Measurements from ENCODE around the gene DCST2.
A peak's percentile ranks its signal among the peaks of the same experiment; 100 is the strongest.
"Not testable (repeated sequence)": the region's sequence is repeated elsewhere in the genome, so short reads cannot be mapped to it uniquely, and the experiment has no call there.

Gene DCST2

GRCh38 chr1:154983776-154984466, 49.7 kb downstream of the DCST2 start:
- DNase-seq = no peak

- peak; percentile 79 to 98 (median 95) for DNase-seq
These were observed 50.5 kb downstream of the DCST2 start, which contains the start of gene FLAD1 for GRCh38 chr1:154982897-154983648. Gene FLAD1 (plus strand): TSS chr1:154983344. CDS start chr1:154983695, 351 bp downstream.

GRCh38 chr1:154982341-154982740, 51.2 kb downstream of the DCST2 start:
- no peak for DNase-seq

- no peak for DNase-seq
These were observed 55.2 kb downstream of the DCST2 start for GRCh38 chr1:154978360-154978759.

- not testable (repeated sequence) for DNase-seq
These were observed 55.8 kb downstream of the DCST2 start for GRCh38 chr1:154977762-154978161.

- DNase-seq = peak in 18 of 56 donors; percentile 6 to 43 (median 22)
These were observed 58.0 kb downstream of the DCST2 start for GRCh38 chr1:154975409-154976059.

- DNase-seq = peak in 52 of 56 donors; percentile 55 to 99 (median 93)
These were observed 58.7 kb downstream of the DCST2 start for GRCh38 chr1:154974808-154975408.

GRCh38 chr1:154974102-154974807, 59.3 kb downstream of the DCST2 start, which contains the start of gene CKS1B:
Gene CKS1B (plus strand): TSS chr1:154974681. CDS start chr1:154974746, 65 bp downstream.
- peak; percentile 89 to 100 (median 98) for DNase-seq

- DNase-seq = peak in 54 of 56 donors; percentile 25 to 89 (median 74)
These were observed 60.1 kb downstream of the DCST2 start for GRCh38 chr1:154973344-154974101.

- peak in 18 of 56 donors; percentile 3 to 53 (median 26) for DNase-seq
These were observed 60.9 kb downstream of the DCST2 start for GRCh38 chr1:154972517-154973343.

- no peak for DNase-seq
These were observed 61.4 kb downstream of the DCST2 start for GRCh38 chr1:154972213-154972516.

GRCh38 chr1:154971341-154971998, 62.1 kb downstream of the DCST2 start:
- DNase-seq = no peak

- DNase-seq = peak in 54 of 56 donors; percentile 20 to 91 (median 74)
These were observed 62.8 kb downstream of the DCST2 start, which contains the start of gene SHC1 for GRCh38 chr1:154970631-154971340. Gene SHC1 (minus strand): TSS chr1:154970747. CDS start chr1:154970526, 221 bp downstream.

GRCh38 chr1:154969860-154970452, 63.6 kb downstream of the DCST2 start:
- peak in 10 of 56 donors; percentile 9 to 43 (median 16) for DNase-seq

GRCh38 chr1:154969246-154969645, 64.3 kb downstream of the DCST2 start:
- no peak for DNase-seq

- DNase-seq = no peak
These were observed 64.8 kb downstream of the DCST2 start for GRCh38 chr1:154968731-154969130.

All from nucleus accumbens (tissue), 56 donors.